Hypothalamus (tissue), 51 donors: ENCODE data around the gene NCAPG2.

Experiments
- DNase-seq, 51 donors: peaks; one replicate each; lab custom pipeline; 2025; lab: John Stamatoyannopoulos, UW

The NCAPG2 gene

DNA sequence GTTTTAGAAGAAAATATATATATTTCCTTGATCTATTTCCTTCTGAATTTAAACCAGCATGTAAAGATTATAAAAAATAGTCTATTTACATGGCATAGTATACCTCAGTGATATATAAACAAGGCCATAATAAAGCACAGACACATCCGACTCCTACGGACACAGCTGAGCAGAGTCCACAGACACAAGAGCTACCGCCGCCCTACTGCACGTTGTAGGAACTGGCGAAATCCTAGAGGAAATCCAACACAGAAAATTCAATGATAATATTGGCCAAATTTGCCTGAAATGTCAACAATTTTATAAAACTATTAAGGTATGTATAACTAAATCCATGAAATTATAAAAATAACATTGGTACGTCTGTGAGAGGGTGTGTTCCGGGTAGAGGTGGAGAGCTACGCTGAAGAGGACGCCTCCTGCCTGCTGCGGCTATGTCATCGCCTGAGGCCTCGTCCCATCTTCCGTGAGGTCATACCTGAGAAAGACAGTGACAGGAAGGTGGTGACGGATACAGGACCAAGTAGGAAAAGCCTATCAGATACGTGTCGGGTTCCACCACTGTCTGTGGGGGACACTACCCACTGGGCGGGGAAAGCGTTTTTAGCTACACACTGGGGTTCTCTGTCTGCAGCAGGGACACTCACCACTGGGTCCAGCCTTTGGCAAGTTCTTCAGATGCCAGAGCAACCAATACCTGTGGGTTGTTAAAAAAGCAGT is 29.3 kb upstream of the NCAPG2 start:
- DNase-seq: no peak

DNA sequence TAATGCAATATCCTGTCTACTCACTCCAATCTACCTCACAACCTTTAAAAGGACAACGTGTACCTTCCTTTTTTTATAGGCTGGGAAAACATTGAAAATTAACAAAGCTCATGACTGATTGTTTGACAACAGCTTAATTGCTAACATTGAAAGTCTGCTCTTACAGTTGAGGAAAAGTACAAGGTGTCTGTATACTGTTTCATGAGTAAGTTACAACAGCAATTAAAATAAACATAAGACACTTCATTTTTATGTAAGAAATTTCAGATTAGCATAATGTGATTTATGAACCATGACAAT is 28.6 kb upstream of the NCAPG2 start:
- DNase-seq: no peak

DNA sequence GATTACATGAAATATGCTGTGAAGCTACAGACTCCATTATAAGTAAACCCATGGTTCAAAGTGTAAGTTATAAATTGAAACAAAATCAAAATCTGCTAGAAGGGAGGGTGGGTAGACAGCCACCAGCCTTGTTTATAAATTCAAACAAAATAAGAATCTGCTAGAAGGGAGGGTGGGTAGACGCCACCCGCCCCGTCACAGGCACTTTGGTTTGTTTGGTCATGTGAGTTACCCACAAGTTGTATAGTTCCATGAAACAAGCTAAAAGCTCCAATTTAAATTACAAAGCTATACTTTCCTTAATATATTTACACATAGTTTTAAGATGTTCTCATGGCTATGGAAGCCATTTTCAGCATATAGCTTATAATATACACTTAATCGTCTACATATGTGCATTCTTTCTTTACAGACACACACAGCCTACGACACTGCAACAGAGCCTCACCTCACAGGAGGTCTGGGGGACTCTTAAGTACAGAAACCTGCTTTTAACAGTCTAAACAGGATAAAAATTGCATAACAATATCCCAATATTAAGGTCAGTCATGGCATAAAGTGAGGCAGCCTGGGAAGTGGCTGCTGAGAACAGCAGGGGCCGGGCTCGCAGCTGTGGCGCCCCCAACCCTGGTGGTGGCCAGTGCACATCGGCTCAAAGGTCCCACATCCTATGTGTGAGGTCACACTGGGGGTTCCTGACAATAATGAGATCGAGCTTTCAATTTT is 28.1 kb upstream of the NCAPG2 start:
- no peak for DNase-seq

DNA sequence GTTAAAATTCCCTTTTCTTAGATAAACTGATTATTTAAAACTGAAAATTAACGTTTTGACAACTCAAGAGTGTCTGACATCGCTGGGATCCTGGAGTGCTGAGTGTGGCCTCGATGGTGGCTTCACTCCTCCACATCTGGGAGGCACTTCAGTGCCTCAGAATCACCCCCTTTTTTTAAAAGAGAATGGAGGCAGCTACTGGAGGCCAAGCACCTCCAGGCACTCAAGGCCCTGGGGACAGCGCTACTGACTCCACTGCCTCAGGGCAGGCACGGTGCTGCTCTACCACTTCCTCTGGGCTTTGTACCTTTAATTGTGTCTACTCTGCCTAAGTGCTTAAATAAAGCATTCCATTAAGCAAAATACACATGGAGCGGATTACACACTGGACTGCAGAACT is 27.2 kb upstream of the NCAPG2 start:
- no peak for DNase-seq

DNA sequence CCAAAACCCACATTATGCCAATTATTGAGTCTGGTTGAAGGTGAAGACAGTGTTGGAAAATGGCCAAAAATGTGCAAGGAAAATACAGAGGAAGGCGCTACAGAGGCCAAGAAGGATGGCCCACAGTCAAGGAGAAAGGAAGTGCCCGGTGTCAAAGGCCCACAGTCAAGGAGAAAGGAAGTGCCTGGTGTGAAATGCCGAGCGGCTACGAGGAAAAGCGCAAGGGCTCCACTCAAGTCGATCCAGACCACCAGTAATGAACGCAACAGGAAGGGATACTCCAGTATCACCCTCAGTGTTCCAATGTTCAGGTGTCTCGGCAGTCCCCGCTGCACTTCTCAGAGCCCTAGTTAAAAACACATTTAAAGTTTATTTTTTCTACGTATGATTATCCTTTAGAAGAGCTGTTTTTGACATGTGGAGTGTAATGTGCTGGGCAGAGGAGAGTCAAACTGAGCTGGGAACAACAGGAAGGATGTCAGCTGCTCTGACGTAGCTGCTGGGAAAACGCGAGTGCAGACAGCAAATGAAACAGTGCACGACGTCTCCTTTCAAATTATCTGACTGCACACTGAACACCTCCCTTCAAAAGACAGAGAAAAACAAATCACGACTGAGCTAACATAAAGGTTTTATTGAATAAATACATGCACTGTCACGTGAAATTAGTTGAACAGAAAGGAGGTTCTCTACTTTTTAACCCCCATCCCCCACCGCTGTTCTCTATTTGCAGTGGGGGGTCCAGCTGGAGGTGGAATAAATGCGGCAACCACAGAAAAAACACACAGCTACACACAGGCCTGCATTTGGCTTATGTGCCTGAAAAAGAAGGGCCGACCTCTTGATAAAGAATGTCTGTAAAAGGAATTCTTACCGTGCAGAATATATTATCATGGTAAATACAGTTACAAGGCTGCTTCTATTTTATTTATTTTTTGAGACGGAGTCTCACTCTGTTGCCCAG is 26.1 kb upstream of the NCAPG2 start:
- DNase-seq: peak in 7 of 51 donors; percentile 1 to 43 (median 7)

DNA sequence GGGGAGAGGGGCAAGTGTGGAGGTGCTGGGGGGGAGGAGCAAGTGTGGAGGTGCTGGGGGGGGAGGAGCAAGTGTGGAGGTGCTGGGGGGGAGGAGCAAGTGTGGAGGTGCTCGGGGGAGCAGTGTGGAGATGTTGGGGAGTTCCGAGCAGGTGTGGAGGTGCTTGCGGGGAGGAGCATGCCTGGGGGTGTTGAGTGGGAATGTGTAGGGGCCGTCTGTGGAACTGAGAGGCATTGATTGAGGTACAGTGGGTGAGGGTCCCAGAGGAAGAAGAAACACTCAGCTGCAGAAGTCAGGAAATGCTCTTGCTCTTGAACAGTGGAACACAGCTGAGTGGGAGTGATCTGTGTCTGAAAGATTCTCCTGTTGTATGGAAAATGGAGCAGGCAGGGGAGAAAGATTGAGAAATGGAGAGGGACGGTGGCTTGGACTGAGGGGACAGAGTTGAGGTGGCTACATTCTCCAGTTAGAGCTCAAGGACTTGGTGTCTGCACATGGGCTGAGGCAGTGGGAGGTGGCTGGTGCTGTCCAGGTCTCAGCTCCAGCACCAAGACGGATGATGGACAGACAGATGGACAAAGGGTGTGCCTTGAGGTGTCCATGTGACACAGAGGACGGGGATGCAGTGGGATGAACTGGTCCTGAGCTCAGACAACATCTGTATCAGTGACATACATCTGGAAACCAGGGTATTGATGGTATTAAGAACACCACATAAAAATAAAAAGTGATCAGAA is 25.2 kb upstream of the NCAPG2 start:
- no peak for DNase-seq

DNA sequence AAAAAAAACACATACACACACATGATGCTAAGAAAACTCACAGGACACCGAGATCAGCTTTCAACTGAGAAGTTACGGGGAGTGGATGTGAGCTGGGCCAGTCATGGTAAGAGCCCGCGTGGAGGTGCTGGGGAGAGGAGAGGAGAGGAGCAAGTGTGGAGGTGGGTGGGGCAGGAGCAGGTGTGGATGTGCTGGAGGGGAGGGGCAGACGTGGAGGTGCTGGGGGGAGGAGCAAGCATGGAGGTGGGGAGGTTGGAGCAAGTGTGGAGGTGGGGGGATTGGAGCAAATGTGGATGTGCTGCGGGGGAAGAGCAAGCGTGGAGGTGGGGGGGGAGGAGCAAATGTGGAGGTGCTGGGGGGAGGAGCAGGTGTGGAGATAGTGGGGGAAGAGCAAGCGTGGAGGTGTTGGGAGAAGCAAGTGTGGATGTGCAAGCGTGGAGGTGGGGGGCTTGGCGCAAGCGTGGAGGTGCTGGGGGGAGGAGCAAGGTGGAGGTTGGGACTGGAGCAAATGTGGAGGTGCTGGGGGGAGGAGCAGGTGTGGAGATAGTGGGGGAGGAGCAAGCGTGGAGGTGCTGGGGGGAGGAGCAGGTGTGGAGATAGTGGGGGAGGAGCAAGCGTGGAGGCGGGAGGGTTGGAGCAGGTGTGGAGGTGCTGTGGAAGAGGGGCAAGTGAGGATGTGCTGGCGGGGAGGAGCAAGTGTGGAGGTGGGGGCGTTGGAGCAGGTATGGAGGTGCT is 24.5 kb upstream of the NCAPG2 start:
- no peak for DNase-seq

DNA sequence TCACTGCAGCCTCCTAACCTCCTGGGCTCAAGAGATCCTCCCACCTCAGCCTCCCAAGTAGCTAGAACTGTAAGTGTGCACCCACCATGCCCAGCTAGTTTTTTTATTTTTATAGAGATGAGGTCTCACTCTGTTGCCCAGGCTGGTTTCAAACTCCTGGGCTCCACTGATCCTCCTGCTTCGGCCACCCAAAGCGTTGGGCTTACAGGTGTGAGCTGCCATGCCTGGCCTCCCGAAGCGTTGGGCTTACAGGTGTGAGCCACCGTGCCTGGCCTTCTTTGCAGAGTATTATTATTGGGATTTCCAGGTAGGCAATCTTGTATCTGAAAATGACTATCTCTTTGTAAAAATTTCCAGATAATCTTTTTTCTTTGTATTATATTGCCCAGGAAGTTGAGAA is 23.1 kb upstream of the NCAPG2 start:
- DNase-seq: no peak

DNA sequence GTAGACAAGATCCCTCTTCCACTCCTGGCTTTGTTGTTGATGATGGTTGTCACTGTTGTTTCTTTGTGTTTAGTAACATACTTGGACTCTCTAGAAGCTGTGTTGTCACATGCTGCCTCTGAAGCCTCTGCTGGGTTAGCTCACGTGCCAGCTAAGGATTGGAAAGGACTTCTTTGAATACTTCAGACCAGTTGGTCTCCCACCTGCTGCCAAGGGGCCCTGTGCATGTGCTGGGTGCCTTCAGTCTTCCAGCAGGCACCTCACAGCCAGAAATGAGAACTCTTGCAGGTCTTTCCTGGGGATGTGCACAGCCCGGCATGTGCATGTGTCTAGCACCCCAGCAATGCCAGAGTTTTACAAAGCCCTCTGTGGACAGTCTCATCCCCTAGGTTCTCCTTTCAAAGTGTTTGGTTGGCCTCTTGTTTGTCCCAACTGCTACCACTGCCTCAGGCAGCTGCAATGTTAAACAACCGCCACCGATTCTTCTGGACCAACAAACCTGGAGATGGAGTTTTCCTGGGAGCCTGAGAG is 21.7 kb upstream of the NCAPG2 start:
- DNase-seq: no peak

DNA sequence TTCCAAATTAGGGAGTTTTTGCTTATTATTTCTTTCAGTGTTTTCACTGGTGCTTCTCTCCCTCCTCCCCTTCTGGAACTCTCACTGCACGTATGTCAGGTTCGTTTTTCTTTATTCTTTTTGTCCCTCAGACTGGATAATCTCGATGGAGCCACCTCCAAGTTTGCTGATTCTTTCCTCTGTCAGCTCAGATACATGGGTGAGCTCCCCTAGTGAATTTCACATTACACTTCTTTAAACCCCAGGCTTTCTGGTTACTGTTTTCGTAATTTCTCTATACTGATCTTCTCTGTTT is 20.8 kb upstream of the NCAPG2 start:
- DNase-seq: no peak

DNA sequence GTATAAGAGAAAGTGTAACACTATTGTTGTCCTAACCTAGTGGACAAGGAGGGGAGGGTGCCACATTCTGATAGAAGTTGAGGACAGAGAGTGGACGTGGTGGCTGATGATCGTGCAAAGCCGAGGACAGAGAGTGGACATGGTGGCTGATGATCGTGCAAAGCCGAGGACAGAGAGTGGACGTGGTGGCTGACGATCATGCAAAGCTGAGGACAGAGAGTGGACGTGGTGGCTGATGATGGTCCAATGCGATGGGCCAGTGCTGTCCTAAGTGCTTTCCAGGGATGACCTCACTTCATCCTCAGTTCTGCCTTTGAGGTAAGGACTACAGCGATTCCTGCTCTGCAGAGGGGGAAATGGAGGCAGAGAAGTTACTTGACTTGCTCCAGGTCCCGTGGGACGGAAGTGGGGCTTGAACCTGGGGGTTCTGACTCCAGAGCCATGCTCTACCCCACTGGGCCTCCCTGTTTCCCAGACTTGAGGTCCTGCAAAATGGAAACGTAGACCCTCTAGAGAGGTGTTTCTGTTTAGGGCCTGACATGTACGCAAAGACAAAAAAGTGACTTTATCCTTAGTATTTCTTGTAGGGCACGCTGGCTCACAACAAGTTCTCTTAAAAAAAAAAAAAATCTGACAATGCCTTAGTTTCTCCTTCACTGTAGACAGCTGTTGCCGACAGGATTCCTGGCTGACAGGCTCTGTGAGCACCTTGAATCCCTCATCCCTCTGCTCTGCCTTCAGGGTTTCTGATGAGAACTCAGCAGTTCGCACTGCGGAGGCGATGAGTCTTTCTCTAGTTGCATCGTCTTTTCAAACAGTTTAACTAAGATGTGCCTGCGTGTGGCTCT is 20.3 kb upstream of the NCAPG2 start:
- no peak for DNase-seq

DNA sequence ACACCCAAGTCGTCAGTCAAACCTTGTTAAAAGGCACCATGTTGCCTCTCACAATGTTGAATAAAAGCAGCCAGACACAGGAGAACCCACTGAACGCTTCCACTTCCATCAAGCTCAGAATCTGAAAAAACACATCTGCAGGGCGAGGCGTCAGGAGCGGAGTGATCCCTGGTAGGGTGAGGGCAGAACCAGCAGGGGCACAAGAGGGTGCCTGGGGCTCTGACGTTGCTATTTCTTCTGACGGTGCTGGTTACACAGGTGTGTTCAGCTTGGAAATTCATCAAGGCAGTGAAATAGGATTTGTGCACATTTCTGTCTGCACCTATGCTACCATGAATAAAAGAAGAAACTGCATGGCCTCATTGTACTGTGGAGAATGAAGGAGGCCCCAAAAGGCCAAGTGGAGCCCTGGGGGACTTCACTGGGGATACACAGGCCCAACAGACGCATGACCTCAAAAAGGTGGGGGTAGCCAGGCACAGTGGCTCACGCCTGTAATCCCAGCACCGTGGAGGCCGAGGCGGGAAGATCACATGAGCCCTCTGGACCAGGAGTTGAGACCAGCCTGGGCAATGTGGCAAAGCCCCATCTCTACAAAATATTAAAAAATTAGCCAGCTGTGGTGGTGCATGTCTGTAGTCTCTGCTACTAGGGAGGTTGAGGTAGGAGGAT is 19.2 kb upstream of the NCAPG2 start:
- no peak for DNase-seq

DNA sequence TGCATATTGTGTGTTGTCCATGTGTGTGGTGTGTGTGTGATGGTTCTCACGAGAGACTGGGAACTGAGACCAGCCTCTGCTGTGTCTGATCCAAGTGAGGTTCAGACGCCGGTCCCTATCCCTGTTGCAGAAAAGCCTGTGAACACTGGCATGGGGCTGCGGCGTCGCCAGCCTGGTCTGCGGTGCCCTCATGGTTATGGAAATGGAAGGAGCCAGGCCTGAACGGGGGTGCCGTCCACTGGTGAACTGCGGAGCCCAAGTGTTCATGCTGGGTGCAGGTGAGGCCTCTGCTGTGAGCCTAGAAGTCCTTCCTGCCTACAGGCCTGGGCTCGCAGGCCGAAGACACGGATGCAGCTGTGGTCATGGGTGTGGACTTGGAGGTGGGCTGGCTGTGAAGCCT is 18.7 kb upstream of the NCAPG2 start:
- DNase-seq: no peak

DNA sequence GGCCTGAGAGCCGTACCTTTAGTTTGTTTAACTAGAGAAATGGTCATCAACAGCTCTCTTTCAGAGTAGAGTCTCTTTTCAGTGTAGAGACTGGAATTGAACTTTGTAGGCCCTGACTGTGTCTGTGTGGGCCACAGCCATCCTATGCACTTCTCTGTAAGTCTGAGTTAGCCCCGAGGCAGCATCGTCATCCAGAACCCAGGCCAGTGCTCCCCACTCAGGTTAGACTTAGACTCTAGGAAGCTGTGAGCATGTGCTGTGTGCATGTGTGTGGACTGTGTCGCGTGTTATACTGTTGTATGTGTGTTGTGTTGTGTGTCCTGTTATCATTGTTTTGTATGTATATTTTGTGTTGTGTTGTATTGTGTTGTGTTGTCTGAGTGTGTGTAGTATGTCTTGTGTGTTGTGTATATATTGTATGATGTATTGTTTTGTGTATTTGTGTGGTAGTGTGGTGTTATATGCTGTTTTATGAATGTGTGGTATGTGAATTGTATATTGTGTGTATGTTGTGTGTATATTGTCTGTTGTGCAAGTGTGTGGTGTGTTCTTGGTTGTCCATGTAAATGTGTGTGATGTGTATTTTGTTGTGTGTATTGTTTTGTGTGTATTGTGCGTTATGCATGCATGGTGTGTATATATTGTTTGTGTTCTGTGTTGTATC is 18.1 kb upstream of the NCAPG2 start:
- DNase-seq: no peak

DNA sequence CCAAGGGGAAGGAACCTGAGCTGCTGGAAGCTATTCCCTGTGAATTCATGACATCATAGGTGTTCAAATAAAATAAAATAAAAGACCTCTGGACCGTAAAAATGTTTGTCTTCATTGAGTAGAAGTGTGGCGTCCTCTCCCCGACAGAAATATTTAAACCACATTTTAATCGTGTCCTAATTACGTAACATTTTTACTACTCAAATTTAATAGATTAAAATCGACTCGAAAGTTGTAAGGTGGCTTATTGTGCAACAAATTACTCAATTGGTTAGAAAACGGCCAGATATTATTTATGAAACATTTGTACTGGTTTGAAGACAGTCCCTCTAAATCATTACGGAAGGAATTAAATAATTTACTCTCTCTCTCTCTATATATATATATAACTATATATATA is 15.5 kb upstream of the NCAPG2 start:
- DNase-seq: no peak

DNA sequence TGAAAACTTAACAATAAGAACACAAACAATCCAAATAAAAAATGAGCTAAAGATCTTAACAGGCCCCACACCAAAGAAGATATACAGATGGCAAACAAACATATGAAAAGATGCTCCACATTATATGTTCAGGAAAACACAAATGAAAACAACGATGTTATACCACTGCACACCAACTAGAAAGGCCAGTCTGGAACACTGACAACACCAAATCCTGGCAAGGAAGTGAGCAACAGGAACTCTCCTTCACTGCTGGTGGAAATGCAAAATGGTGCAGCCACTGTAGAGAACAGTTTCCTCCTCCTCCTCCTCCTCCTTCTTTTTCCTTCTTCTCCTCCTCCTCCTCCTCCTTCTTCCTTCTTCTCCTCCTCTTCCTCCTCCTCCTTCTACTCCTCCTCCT is 12.2 kb upstream of the NCAPG2 start:
- no peak for DNase-seq

DNA sequence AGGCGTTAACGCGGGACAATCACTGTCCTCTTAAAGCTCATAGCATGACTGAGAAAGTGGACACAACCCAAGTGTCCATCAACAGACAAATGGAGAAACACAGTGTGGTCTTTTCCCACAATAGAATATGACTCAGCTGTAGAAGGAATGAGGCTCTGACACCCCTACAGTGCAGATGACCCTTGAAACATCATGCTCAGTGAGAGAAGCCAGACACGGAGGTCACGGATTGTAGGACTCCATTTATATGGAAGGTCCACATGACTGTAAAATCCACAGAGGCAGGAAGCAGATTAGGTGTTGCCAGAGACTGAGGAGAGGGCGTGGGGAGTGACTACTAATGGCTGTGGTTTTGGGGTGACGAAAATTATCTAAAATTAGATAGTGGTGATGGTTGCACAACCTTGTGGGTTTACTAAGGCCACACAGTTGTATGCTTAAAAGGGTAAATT is 6.1 kb upstream of the NCAPG2 start:
- no peak for DNase-seq

DNA sequence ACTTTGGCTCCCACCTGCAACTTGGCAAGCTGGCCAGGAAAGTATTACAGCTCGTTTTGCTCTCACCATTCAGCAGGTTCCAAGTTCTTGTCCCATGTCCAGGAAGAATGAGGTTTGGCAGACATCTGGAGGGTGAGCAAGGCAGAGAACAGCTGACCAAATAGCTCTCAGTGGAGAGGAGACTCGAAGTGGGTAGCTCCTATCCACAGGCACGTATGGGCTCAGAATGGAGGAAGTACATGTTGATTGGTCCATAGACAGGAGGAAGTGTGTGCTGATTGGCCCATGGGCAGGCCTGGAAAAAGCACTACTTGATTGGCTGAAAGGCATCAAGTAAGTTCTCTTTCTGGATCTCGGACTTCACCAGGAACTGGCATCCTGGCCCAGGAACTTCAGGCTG is 3.0 kb upstream of the NCAPG2 start:
- DNase-seq: no peak
